Stimulated activated CD4-positive, alpha-beta T cell treated with anti-CD3 and anti-CD28 coated beads, Interleukin-1b, Interleukin-23, amount 100 ng/mL, for 4 hours (primary cell): ENCODE results near the gene GYG1.

Experiments used
- DNase-seq, 2 donors: peaks; one replicate each; pipeline ENCODE4 v3.0.0-alpha.2; 2020; ENCODE audit warnings: low read depth in 2 of 2

Gene GYG1

GRCh38 chr3:149016669-149017541 is 25.6 kb downstream of the GYG1 start:
- no peak for DNase-seq

GRCh38 chr3:149018247-149018646 is 26.9 kb downstream of the GYG1 start:
- DNase-seq = no peak

GRCh38 chr3:149019580-149019979 is 28.2 kb downstream of the GYG1 start:
- DNase-seq = no peak

- no peak for DNase-seq
Measured at GRCh38 chr3:149020196-149020838, 29.0 kb downstream of the GYG1 start.

- DNase-seq = no peak
Measured at GRCh38 chr3:149020839-149021252, 29.5 kb downstream of the GYG1 start.

- DNase-seq = no peak
Measured at GRCh38 chr3:149021830-149022229, 30.5 kb downstream of the GYG1 start.

GRCh38 chr3:149023951-149024350 is 32.6 kb downstream of the GYG1 start:
- no peak for DNase-seq

- no peak for DNase-seq
Measured at GRCh38 chr3:149026718-149027117, 35.4 kb downstream of the GYG1 start.

GRCh38 chr3:149031096-149031495 is 39.8 kb downstream of the GYG1 start:
- no peak for DNase-seq

GRCh38 chr3:149037684-149038083 is 46.3 kb downstream of the GYG1 start:
- no peak for DNase-seq

GRCh38 chr3:149038322-149038721 is 47.0 kb downstream of the GYG1 start:
- no peak for DNase-seq

GRCh38 chr3:149042789-149043386 is 51.5 kb downstream of the GYG1 start:
- no peak for DNase-seq

- no peak for DNase-seq
Measured at GRCh38 chr3:149044339-149045083, 53.2 kb downstream of the GYG1 start.

GRCh38 chr3:149055575-149055974 is 64.2 kb downstream of the GYG1 start:
- DNase-seq = no peak

GRCh38 chr3:149058198-149058597 is 66.9 kb downstream of the GYG1 start:
- no peak for DNase-seq

GRCh38 chr3:149058602-149059001 is 67.3 kb downstream of the GYG1 start:
- DNase-seq = no peak

GRCh38 chr3:149061776-149062175 is 70.4 kb downstream of the GYG1 start:
- no peak for DNase-seq

GRCh38 chr3:149067883-149068282 is 76.5 kb downstream of the GYG1 start:
- no peak for DNase-seq
